ENCODE measurements around the gene CST7. TPM values are rescaled to one million over a fixed set of nuclear protein-coding genes. Genes with fewer than 3 reads are reported as not detected.

The CST7 gene
- polyA plus RNA-seq, 1 experiment, result not detected

DNA sequence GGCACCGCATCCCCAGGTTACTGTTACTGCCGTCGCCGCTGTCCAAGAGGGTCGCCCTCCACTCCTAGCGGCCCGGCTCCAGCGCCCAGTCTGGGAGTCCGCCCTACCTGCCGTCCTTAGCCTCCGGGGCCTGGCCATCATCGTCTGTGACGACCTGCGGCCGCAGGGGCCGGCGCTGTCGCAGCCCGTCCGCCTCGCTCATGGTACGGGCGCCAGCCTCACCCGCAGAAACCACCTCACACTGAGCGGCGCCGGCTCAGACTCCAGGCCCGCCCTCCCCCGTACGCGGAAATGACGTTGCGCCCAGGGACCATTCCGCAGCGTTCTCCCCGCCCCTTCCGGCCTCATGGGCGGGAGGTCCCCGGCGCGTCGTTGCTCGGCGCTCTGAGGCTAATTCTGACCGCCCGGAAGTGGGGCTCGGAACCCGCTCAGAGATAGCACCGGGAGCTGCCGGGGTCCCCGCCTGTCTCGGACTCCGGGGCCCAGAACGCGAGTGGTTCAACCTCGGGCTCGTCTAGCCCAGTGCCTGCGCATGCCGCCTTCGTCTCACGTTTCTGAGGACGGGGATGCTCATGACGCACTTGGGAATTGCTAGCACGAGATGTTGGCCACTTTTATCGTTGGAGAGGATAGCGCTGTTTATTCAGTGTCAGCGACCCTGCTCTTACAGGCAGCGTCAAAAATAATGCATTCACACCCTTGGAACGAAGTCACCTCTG, 43.6 kb downstream of the CST7 start, which contains the start of gene APMAP:
Gene APMAP (minus strand): TSS at position 265 of the 719 bp plus-strand sequence. CDS start 63 bp downstream, at position 202.
- TF ChIP-seq, protein P1, sequence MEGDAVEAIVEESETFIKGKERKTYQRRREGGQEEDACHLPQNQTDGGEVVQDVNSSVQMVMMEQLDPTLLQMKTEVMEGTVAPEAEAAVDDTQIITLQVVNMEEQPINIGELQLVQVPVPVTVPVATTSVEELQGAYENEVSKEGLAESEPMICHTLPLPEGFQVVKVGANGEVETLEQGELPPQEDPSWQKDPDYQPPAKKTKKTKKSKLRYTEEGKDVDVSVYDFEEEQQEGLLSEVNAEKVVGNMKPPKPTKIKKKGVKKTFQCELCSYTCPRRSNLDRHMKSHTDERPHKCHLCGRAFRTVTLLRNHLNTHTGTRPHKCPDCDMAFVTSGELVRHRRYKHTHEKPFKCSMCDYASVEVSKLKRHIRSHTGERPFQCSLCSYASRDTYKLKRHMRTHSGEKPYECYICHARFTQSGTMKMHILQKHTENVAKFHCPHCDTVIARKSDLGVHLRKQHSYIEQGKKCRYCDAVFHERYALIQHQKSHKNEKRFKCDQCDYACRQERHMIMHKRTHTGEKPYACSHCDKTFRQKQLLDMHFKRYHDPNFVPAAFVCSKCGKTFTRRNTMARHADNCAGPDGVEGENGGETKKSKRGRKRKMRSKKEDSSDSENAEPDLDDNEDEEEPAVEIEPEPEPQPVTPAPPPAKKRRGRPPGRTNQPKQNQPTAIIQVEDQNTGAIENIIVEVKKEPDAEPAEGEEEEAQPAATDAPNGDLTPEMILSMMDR (IDR thresholded peaks at IDR 0.05; ENCODE audit: low read depth, low read length), result no peak
- POLR2A ChIA-PET, result no interaction called here
- DNase-seq (ENCODE audit: low read depth, low spot score), result peak; percentile 61
- Histone ChIP-seq H3K27me3 (ENCODE audit: control insufficient read depth, insufficient read depth, low read length) (peaks cover 5% of the 10 kb centered on the region), H3K27ac (ENCODE audit: low read depth, low read length) (peak within 1 kb of the TSS; percentile 88), H3K4me3 (ENCODE audit: low read depth, low read length) (peak within 1 kb of the TSS; percentile 95), H3K9me3 (ENCODE audit: control insufficient read depth, insufficient read depth, low read length) (no peaks in the 10 kb centered on the region; the same call in 1 of the 2 replicates)
- CTCF ChIA-PET, result interaction anchor here (0.9 to 7.9 kb wide), 7 partner anchors 41 to 528 kb away, joined by 3 to 147 read pairs (median 4); partner anchors contain the start of genes GINS1 and PYGB

DNA sequence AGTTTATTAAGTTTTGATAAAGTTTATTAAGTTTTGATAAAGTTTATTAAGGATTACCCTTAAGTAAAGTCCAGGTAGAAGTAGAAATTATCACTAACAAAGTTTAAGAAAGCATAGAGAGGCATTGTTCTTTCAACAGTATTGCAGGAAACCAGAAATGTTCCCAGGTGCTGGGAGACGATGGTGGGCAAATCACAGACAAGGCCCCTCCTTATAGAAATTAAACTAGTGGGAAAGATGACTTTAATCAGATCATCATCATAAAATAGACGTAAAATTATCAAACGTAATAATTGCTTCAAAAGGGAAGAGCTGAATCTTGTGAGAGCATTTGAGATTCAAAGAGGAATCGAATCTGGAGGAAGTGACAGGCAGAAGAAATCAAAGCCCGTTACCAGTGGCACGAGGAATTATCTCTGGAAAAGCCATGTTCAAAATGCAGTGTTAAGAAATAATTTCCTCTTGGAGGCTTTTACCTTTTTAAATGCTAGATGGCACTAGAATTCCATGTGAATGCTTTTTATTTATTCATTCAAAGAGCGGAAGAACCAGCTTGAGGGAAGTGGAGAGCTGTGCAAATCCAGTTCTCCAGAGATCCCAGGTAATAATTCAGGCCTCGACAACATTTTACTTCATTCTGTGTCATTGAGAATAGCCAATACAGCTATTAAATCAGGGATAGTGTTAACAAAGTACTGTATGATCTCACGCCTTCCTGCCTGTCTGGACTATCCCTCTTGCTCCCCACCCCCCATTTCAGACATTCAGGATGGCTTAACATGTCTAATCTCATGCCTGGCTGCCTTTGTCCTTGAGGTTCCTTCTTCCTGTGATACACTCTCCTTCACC, 44.5 kb downstream of the CST7 start:
- TF ChIP-seq, protein P1 (IDR thresholded peaks at IDR 0.05; ENCODE audit: low read depth, low read length), result peak; percentile 52
- ChIA-PET CTCF (interaction anchor here (0.7 to 7.9 kb wide), 22 partner anchors 11 to 699 kb away, joined by 3 to 147 read pairs (median 4); partner anchors contain the start of genes GINS1 and PYGB), POLR2A (no interaction called here)
- Histone ChIP-seq H3K27ac (ENCODE audit: low read depth, low read length) (peak overlapping the region; percentile 88), H3K9me3 (ENCODE audit: control insufficient read depth, insufficient read depth, low read length) (no peaks in the 10 kb centered on the region; the same call in 1 of the 2 replicates), H3K4me3 (ENCODE audit: low read depth, low read length) (peak overlapping the region; percentile 95), H3K27me3 (ENCODE audit: control insufficient read depth, insufficient read depth, low read length) (peaks cover 12% of the 10 kb centered on the region)
- no peak for DNase-seq (ENCODE audit: low read depth, low spot score)

DNA sequence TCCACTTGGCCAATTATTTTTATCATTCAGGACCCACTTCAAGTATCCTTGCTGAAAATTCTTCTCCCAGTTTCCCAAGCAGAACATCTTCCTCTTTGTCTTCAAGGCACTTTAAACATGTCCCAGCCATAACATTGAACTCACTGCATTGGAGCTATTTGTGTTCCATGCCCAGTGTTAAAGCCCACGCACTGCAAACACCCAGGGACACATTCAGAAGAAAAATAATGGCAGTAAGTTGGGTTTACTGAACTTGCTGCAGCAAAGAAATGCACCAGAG, 45.1 kb downstream of the CST7 start:
- TF ChIP-seq, protein P1 (IDR thresholded peaks at IDR 0.05; ENCODE audit: low read depth, low read length), result no peak
- Histone ChIP-seq H3K9me3 (ENCODE audit: control insufficient read depth, insufficient read depth, low read length) (no peaks in the 10 kb centered on the region; the same call in 1 of the 2 replicates), H3K27ac (ENCODE audit: low read depth, low read length) (no peak overlapping the region), H3K4me3 (ENCODE audit: low read depth, low read length) (no peak overlapping the region), H3K27me3 (ENCODE audit: control insufficient read depth, insufficient read depth, low read length) (peaks cover 15% of the 10 kb centered on the region)
- no peak for DNase-seq (ENCODE audit: low read depth, low spot score)
- POLR2A ChIA-PET, result no interaction called here
- CTCF ChIA-PET, result interaction anchor here (0.7 to 7.9 kb wide), 22 partner anchors 10 to 699 kb away, joined by 3 to 147 read pairs (median 4); partner anchors contain the start of gene PYGB

DNA sequence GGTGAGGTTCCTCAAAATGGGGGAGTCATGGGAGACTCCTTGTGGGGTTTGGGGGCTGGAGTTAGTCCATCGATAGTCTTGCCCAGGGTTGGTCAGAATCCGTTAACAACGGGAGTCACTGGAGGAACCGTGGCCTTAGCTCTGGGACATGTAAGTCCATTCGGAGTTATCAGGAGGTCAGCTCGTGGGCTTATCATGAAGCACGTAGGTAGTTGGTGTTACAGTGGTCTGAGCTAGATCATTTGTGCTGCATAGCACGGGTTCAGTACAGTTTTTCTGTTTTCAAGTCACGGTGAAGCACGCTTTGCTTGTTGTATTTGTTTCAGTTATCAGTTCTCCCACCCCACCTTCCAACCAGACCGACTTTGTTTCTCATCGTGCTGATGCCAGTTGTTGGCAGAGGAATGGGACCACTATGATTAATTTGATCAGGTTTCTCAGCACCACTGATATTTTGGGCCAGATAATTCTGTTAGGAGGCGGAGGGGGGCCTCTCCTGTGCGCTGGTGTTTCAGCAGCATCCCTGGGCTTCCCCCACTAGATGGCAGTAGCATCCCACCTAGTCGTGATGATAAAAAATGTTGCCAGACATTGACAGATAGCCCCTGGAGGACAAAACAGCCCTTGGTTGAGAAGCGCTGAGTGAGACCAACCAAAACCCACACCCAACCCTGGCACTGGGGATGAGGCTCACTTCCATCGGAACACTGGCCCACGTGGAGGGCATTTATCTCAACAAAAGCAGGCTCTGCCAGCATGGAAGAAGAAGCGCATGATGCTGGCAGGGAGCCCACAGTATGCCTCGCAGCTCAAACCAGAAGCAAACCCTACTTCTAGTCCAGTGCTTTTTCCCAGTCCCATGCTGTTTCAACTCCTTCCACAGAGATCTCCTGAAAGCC, 45.6 kb downstream of the CST7 start:
- DNase-seq (ENCODE audit: low read depth, low spot score), result no peak
- CTCF ChIA-PET, result interaction anchor here (0.7 to 7.9 kb wide), 23 partner anchors 9 to 404 kb away, joined by 3 to 147 read pairs (median 4); partner anchors contain the start of gene PYGB
- peaks cover 16% of the 10 kb centered on the region for H3K27me3 ChIP-seq (ENCODE audit: control insufficient read depth, insufficient read depth, low read length)
- H3K27ac ChIP-seq (ENCODE audit: low read depth, low read length), result no peak overlapping the region
- no peaks in the 10 kb centered on the region; the same call in 1 of the 2 replicates for H3K9me3 ChIP-seq (ENCODE audit: control insufficient read depth, insufficient read depth, low read length)
- TF ChIP-seq, protein P1 (IDR thresholded peaks at IDR 0.05; ENCODE audit: low read depth, low read length), result peak; percentile 96
- H3K4me3 ChIP-seq (ENCODE audit: low read depth, low read length), result peak overlapping the region; percentile 49
- POLR2A ChIA-PET, result no interaction called here

Measured in AG04450 (cell line).